H1 (cell line): ENCODE data around the gene HNRNPA3. TPM values are rescaled to one million over a fixed set of nuclear protein-coding genes. Genes with fewer than 3 reads are reported as not detected.

ENCODE experiments used
- BACH1 ChIP-seq: IDR thresholded peaks from 2 replicates; pipeline ENCODE4 v1.6.1; 2012; ENCODE audit warnings: low read length, improper control_type of control experiment
- BRCA1 ChIP-seq: IDR thresholded peaks from 2 replicates; pipeline ENCODE4 v1.6.1; 2012; ENCODE audit warnings: low read depth, low read length, improper control_type of control experiment
- CHD1 ChIP-seq: IDR thresholded peaks from 2 replicates; pipeline ENCODE4 v1.6.1; 2012; ENCODE audit warnings: low read depth, low read length, improper control_type of control experiment
- CTBP2 ChIP-seq: IDR thresholded peaks from 2 replicates; pipeline ENCODE4 v1.7.0; 2011; ENCODE audit warnings: borderline replicate concordance, mild to moderate bottlenecking, moderate library complexity, mixed read lengths, low read length; ENCODE audit not compliant: insufficient read depth, insufficient read length
- CTCF ChIP-seq, 3 experiments: IDR thresholded peaks; 1 replicate in 2 of 3; 2 replicates in 1 of 3; pipeline versions ENCODE4 v1.5.1 to v1.6.1; 2011; ENCODE audit warnings: low read length in 3 of 3, mild to moderate bottlenecking in 3 of 3, inconsistent platforms in 2 of 3, low read depth in 1 of 3, moderate library complexity in 1 of 3; ENCODE audit not compliant: insufficient read depth in 1 of 3; ENCODE audit errors: control extremely low read depth in 1 of 3
- EP300 ChIP-seq, 2 experiments: IDR thresholded peaks; 1 replicate in 1 of 2; 2 replicates in 1 of 2; pipeline ENCODE4 v1.6.1; 2011 to 2012; ENCODE audit warnings: low read depth in 2 of 2, low read length in 2 of 2, mild to moderate bottlenecking in 2 of 2, borderline replicate concordance in 1 of 2, inconsistent platforms in 1 of 2, moderate library complexity in 1 of 2
- FOSL1 ChIP-seq: IDR thresholded peaks from 2 replicates; pipeline ENCODE4 v1.6.1; 2011; ENCODE audit warnings: mild to moderate bottlenecking, low read depth, low read length, moderate library complexity; ENCODE audit not compliant: insufficient read depth
- HDAC2 ChIP-seq, 2 experiments: fragments of 300-600 bp in 1 of 2; sonication (generic) in 1 of 2; IDR thresholded peaks; 2 replicates each; pipeline ENCODE4 v1.6.1; 2011 to 2012; ENCODE audit warnings: low read depth in 2 of 2, low read length in 2 of 2, mild to moderate bottlenecking in 2 of 2, moderate library complexity in 2 of 2, borderline replicate concordance in 1 of 2, inconsistent platforms in 1 of 2
- KDM4A ChIP-seq: IDR thresholded peaks from one replicate; pipeline ENCODE4 v1.7.1; 2012; ENCODE audit warnings: low read depth, mild to moderate bottlenecking, moderate library complexity, low read length, inconsistent platforms; ENCODE audit not compliant: severe bottlenecking
- MAX ChIP-seq: IDR thresholded peaks from 2 replicates; pipeline ENCODE4 v1.6.1; 2012; ENCODE audit warnings: inconsistent platforms
- PHF8 ChIP-seq: fragments of 200-600 bp; sonication (generic); conservative IDR thresholded peaks from 2 replicates; pipeline ENCODE4 v1.7.1; 2012; ENCODE audit warnings: low read depth, mild to moderate bottlenecking, inconsistent platforms, low read length, moderate library complexity
- POLR2A ChIP-seq, 2 experiments: IDR thresholded peaks; 1 replicate in 1 of 2; 2 replicates in 1 of 2; pipeline ENCODE4 v1.6.1; 2011; ENCODE audit warnings: low read depth in 2 of 2, low read length in 2 of 2, mild to moderate bottlenecking in 2 of 2; ENCODE audit errors: control extremely low read depth in 1 of 2
- POU5F1 ChIP-seq: IDR thresholded peaks from 2 replicates; pipeline ENCODE4 v1.6.1; 2011; ENCODE audit warnings: low read depth, mild to moderate bottlenecking, low read length, moderate library complexity
- RAD21 ChIP-seq, 2 experiments: IDR thresholded peaks in 1 of 2; conservative IDR thresholded peaks in 1 of 2; 2 replicates each; pipeline ENCODE4 v1.6.1; 2011; ENCODE audit warnings: low read depth in 2 of 2, low read length in 2 of 2, improper control_type of control experiment in 1 of 2, inconsistent platforms in 1 of 2, mild to moderate bottlenecking in 1 of 2, moderate library complexity in 1 of 2
- RBBP5 ChIP-seq: IDR thresholded peaks from 2 replicates; pipeline ENCODE4 v1.7.1; 2012; ENCODE audit warnings: low read depth, mild to moderate bottlenecking, inconsistent platforms, low read length, moderate library complexity, borderline replicate concordance
- SIX5 ChIP-seq: IDR thresholded peaks from 2 replicates; pipeline ENCODE4 v1.6.1; 2011; ENCODE audit warnings: mild to moderate bottlenecking, low read depth, low read length
- SP1 ChIP-seq: IDR thresholded peaks from 2 replicates; pipeline ENCODE4 v1.6.1; 2011; ENCODE audit warnings: low read depth, low read length
- TBP ChIP-seq: IDR thresholded peaks from 2 replicates; pipeline ENCODE4 v1.6.1; 2011; ENCODE audit warnings: low read depth, low read length, improper control_type of control experiment
- YY1 ChIP-seq: IDR thresholded peaks from 2 replicates; pipeline ENCODE4 v1.6.1; 2011; ENCODE audit warnings: low read depth, mild to moderate bottlenecking, low read length
- ZNF274 ChIP-seq: IDR thresholded peaks from 2 replicates; pipeline ENCODE4 v1.7.0; 2012; ENCODE audit warnings: low read length, borderline replicate concordance; ENCODE audit errors: extremely low read depth
- polyA plus RNA-seq, 7 experiments: library from polyadenylated mRNA; depleted of rRNA in 3 of 7; stranded (reverse) in 5 of 7; unstranded in 2 of 7; fragments of >200 nt in 5 of 7; fragments of 200-250 nt in 2 of 7; gene quantifications; 1 replicate in 5 of 7; 2 replicates in 1 of 7; 4 replicates in 1 of 7; pipeline versions ENCODE4 v1.2.1 to v1.2.3, GENCODE V29; 2011 to 2013; ENCODE audit warnings: missing spikeins in 2 of 7, mixed read lengths in 2 of 7
- total RNA-seq: library from RNA; stranded (reverse); fragmentation: NEBNext Ultra II Directional; extraction: Animal tissue kit (Norgen Biotek cat#: 25700); gene quantifications from 2 replicates; pipeline ENCODE4 v1.2.1, GENCODE V29; 2021

HNRNPA3 gene
- total and polyA plus RNA-seq, 2 of the 8 experiments (the other 6 are each of a cell fraction or from before 2014, with no cell fraction given): 66.1 to 408 TPM

- TF ChIP-seq PHF8: peak; percentile 48; the same call in 1 of the 2 replicates
- TF ChIP-seq POLR2A (IDR thresholded peaks at IDR 0.05; ENCODE audit: control extremely low read depth in 1 of 2, low read depth in 2 of 2, low read length in 2 of 2): peak; percentile 34 to 73
- peak; percentile 84 for TF ChIP-seq BACH1
- 0 out of 2 replicates have a peak, but pooled peaks have one; percentile 32 for TF ChIP-seq SP1
- TF ChIP-seq TBP: peak; percentile 36; the same call in 1 of the 2 replicates
- TF ChIP-seq CTBP2: peak; percentile 76
- TF ChIP-seq RBBP5: peak; percentile 58
- TF ChIP-seq RAD21 (IDR thresholded peaks at IDR 0.05 in 1 of 2, conservative IDR thresholded peaks at IDR 0.05 in 1 of 2; ENCODE audit: low read depth in 2 of 2, low read length in 2 of 2): peak; percentile 31 to 55
- TF ChIP-seq ZNF274: no peak
- TF ChIP-seq EP300 (IDR thresholded peaks at IDR 0.05; ENCODE audit: borderline replicate concordance in 1 of 2, low read depth in 2 of 2, low read length in 2 of 2): no peak; a peak in 1 of 3 replicates
- TF ChIP-seq CTCF (IDR thresholded peaks at IDR 0.05; ENCODE audit: control extremely low read depth in 1 of 3, insufficient read depth in 1 of 3, low read depth in 1 of 3, low read length in 3 of 3): peak; percentile 47 to 57 (median 50); a peak in 3 of 4 replicates
- 0 out of 2 replicates have a peak, but pooled peaks have one; percentile 12 for TF ChIP-seq YY1
- peak; percentile 33; the same call in 1 of the 2 replicates for TF ChIP-seq FOSL1
- no peak for TF ChIP-seq POU5F1
- TF ChIP-seq BRCA1: no peak
- peak; percentile 80 for TF ChIP-seq MAX
- TF ChIP-seq CHD1: 0 out of 2 replicates have a peak, but pooled peaks have one; percentile 22
- TF ChIP-seq SIX5: no peak
- peak; percentile 89 for TF ChIP-seq KDM4A
- peak in 1 of 2 experiments; percentile 62; a peak in 1 of 4 replicates for TF ChIP-seq HDAC2 (IDR thresholded peaks at IDR 0.05; ENCODE audit: borderline replicate concordance in 1 of 2, low read depth in 2 of 2, low read length in 2 of 2)
These were observed 51.0 kb downstream of the HNRNPA3 start (continued) for GRCh38 chr2:177263451-177264208.
